H1 (cell line): ENCODE results near the gene FMR1. TPM values are rescaled to one million over a fixed set of nuclear protein-coding genes. Genes with fewer than 3 reads are reported as not detected.

Experiments
- CTCF ChIA-PET: fragments of 300-600 bp; sonication (Branson Sonifier 250); formaldehyde crosslinking; loops from one replicate; lab custom pipeline; 2021; ENCODE audit not compliant: partially characterized antibody; lab: Charles Lee
- POLR2A ChIA-PET: fragments of 300-600 bp; sonication (Branson Sonifier 250); formaldehyde crosslinking; loops from one replicate; lab custom pipeline; 2021; ENCODE audit warnings: inconsistent platforms; ENCODE audit not compliant: partially characterized antibody; lab: Charles Lee
- DNase-seq, 2 experiments: peaks; one replicate each; pipeline versions ENCODE4 v3.0.0 to v3.0.0-alpha.2; 2010 to 2022; ENCODE audit warnings: low spot score in 2 of 2, low read depth in 1 of 2, mixed read lengths in 1 of 2
- FAIRE-seq: peaks from 2 replicates; lab custom pipeline; 2011; peaks lifted over from hg19 to GRCh38; lab: Jason Lieb, UNC
- H2AFZ ChIP-seq: 2 replicates; pipeline ENCODE4 v1.8.1; 2012; ENCODE audit warnings: low read length, inconsistent platforms
- H2AK5ac ChIP-seq: 2 replicates; pipeline ENCODE4 v1.6.1; 2013; ENCODE audit warnings: low read depth, low read length
- H2BK120ac ChIP-seq: replicated peaks from 2 replicates; pipeline ENCODE3; 2013; ENCODE audit warnings: low read depth, low read length, inconsistent platforms
- H2BK12ac ChIP-seq: 2 replicates; pipeline ENCODE4 v1.6.1; 2013; ENCODE audit warnings: low read depth, low read length
- H2BK15ac ChIP-seq: 2 replicates; pipeline ENCODE4 v1.6.1; 2013; ENCODE audit warnings: low read length
- H2BK20ac ChIP-seq: 2 replicates; pipeline ENCODE4 v1.6.1; 2013; ENCODE audit warnings: low read length
- H2BK5ac ChIP-seq: 2 replicates; pipeline ENCODE4 v1.6.1; 2013; ENCODE audit warnings: low read depth, low read length
- H3K14ac ChIP-seq: 2 replicates; pipeline ENCODE4 v1.6.1; 2013; ENCODE audit warnings: inconsistent platforms; ENCODE audit not compliant: insufficient read length
- H3K18ac ChIP-seq: 2 replicates; pipeline ENCODE4 v1.6.1; 2013; ENCODE audit warnings: low read length; ENCODE audit errors: extremely low read depth
- H3K23ac ChIP-seq: 2 replicates; pipeline ENCODE4 v1.6.1; 2013; ENCODE audit warnings: inconsistent platforms; ENCODE audit not compliant: insufficient read length
- H3K23me2 ChIP-seq: 2 replicates; pipeline ENCODE4 v1.6.1; 2013; ENCODE audit warnings: low read depth, low read length
- H3K27ac ChIP-seq: 2 replicates; pipeline ENCODE4 v1.6.1; 2011; ENCODE audit warnings: low read depth, low read length, inconsistent platforms
- H3K27me3 ChIP-seq, 4 experiments: replicated peaks in 1 of 4; 1 replicate in 1 of 4; 2 replicates in 3 of 4; pipeline versions ENCODE4 v1.6.1 to v1.8.1; 2011 to 2013; ENCODE audit warnings: low read length in 3 of 4, mild to moderate bottlenecking in 3 of 4, inconsistent platforms in 2 of 4, mixed read lengths in 2 of 4, moderate library complexity in 1 of 4; ENCODE audit not compliant: control insufficient read depth in 3 of 4, insufficient read depth in 3 of 4; ENCODE audit errors: extremely low read depth in 1 of 4
- H3K36me3 ChIP-seq, 4 experiments: 2 replicates each; pipeline versions ENCODE4 v1.6.1 to v1.8.1; 2011 to 2013; ENCODE audit warnings: mild to moderate bottlenecking in 4 of 4, low read length in 3 of 4, moderate library complexity in 2 of 4, control low read depth in 1 of 4, inconsistent platforms in 1 of 4; ENCODE audit not compliant: insufficient read depth in 4 of 4, control insufficient read depth in 2 of 4
- H3K4ac ChIP-seq: replicated peaks from 2 replicates; pipeline ENCODE3; 2013; ENCODE audit warnings: low read length, low read depth, mixed read lengths, inconsistent platforms; ENCODE audit not compliant: insufficient read length
- H3K4me1 ChIP-seq, 4 experiments: replicated peaks in 1 of 4; 1 replicate in 1 of 4; 2 replicates in 3 of 4; pipeline versions ENCODE4 v1.6.1 to v1.8.1; 2011 to 2013; ENCODE audit warnings: low read length in 3 of 4, inconsistent platforms in 2 of 4, mixed read lengths in 1 of 4; ENCODE audit not compliant: insufficient read depth in 4 of 4, control insufficient read depth in 3 of 4
- H3K4me2 ChIP-seq, 2 experiments: 2 replicates each; pipeline versions ENCODE4 v1.6.1 to v1.8.1; 2011 to 2013; ENCODE audit warnings: low read depth in 2 of 2, low read length in 2 of 2, control low read depth in 1 of 2, inconsistent platforms in 1 of 2, mild to moderate bottlenecking in 1 of 2; ENCODE audit not compliant: insufficient read depth in 1 of 2
- H3K4me3 ChIP-seq, 4 experiments: fragments of 200-600, 300-600 bp in 1 of 4; sonication (generic), shearing (Covaris generic), sonication (Bioruptor Twin) in 1 of 4; 2 replicates each; pipeline versions ENCODE4 v1.5.1 to v1.8.1; 2011 to 2016; ENCODE audit warnings: low read length in 4 of 4, low read depth in 3 of 4, control low read depth in 2 of 4, inconsistent platforms in 2 of 4, mild to moderate bottlenecking in 2 of 4, mixed read lengths in 1 of 4, moderate library complexity in 1 of 4; ENCODE audit not compliant: insufficient read depth in 2 of 4; ENCODE audit errors: extremely low read depth in 1 of 4
- H3K56ac ChIP-seq: replicated peaks from 2 replicates; pipeline ENCODE3; 2013; ENCODE audit warnings: low read depth, mild to moderate bottlenecking, mixed read lengths, low read length, inconsistent platforms; ENCODE audit not compliant: insufficient read length
- H3K79me1 ChIP-seq: 2 replicates; pipeline ENCODE4 v1.6.1; 2013; ENCODE audit warnings: low read depth, low read length, control low read depth
- H3K79me2 ChIP-seq, 2 experiments: 2 replicates each; pipeline versions ENCODE4 v1.6.1 to v1.8.1; 2012 to 2013; ENCODE audit warnings: low read length in 2 of 2, mild to moderate bottlenecking in 2 of 2, inconsistent platforms in 1 of 2; ENCODE audit not compliant: insufficient read depth in 2 of 2, control insufficient read depth in 1 of 2
- H3K9ac ChIP-seq, 4 experiments: replicated peaks in 1 of 4; 1 replicate in 1 of 4; 2 replicates in 3 of 4; pipeline versions ENCODE4 v1.6.1 to v1.8.1; 2011 to 2013; ENCODE audit warnings: low read depth in 3 of 4, low read length in 3 of 4, control low read depth in 2 of 4, mild to moderate bottlenecking in 2 of 4, moderate library complexity in 2 of 4, inconsistent platforms in 1 of 4; ENCODE audit errors: extremely low read depth in 1 of 4
- H3K9me3 ChIP-seq, 2 experiments: 2 replicates each; pipeline versions ENCODE4 v1.6.1 to v1.8.1; 2012 to 2013; ENCODE audit warnings: mild to moderate bottlenecking in 2 of 2, moderate library complexity in 2 of 2, control low read depth in 1 of 2, inconsistent platforms in 1 of 2, low read depth in 1 of 2, low read length in 1 of 2, mixed read lengths in 1 of 2; ENCODE audit not compliant: insufficient read depth in 2 of 2
- H4K20me1 ChIP-seq, 2 experiments: replicated peaks in 1 of 2; 2 replicates each; pipeline versions ENCODE3 to v1.8.1; 2011 to 2013; ENCODE audit warnings: inconsistent platforms in 2 of 2, low read length in 2 of 2, mild to moderate bottlenecking in 1 of 2; ENCODE audit not compliant: insufficient read depth in 2 of 2, control insufficient read depth in 1 of 2
- H4K5ac ChIP-seq: 2 replicates; pipeline ENCODE4 v1.6.1; 2013; ENCODE audit warnings: low read length, low read depth, mixed read lengths, inconsistent platforms; ENCODE audit not compliant: insufficient read length
- H4K8ac ChIP-seq: 2 replicates; pipeline ENCODE4 v1.8.0; 2013; ENCODE audit warnings: mild to moderate bottlenecking, moderate library complexity, low read length, inconsistent platforms; ENCODE audit not compliant: insufficient read depth; ENCODE audit errors: extremely low read depth
- H4K91ac ChIP-seq: replicated peaks from 2 replicates; pipeline ENCODE3; 2013; ENCODE audit warnings: low read length, mixed read lengths, inconsistent platforms; ENCODE audit not compliant: insufficient read length
- BACH1 ChIP-seq: IDR thresholded peaks from 2 replicates; pipeline ENCODE4 v1.6.1; 2012; ENCODE audit warnings: low read length, improper control_type of control experiment
- CREB1 ChIP-seq: IDR thresholded peaks from 2 replicates; pipeline ENCODE4 v1.6.1; 2012; ENCODE audit warnings: inconsistent platforms
- EZH2 ChIP-seq: fragments of 200-600 bp; sonication (generic); IDR thresholded peaks from 2 replicates; pipeline ENCODE4 v1.7.1; 2012; ENCODE audit warnings: low read depth, mild to moderate bottlenecking, moderate library complexity, low read length, inconsistent platforms; ENCODE audit not compliant: severe bottlenecking
- KDM4A ChIP-seq: IDR thresholded peaks from one replicate; pipeline ENCODE4 v1.7.1; 2012; ENCODE audit warnings: low read depth, mild to moderate bottlenecking, moderate library complexity, low read length, inconsistent platforms; ENCODE audit not compliant: severe bottlenecking
- KDM5A ChIP-seq: fragments of 200-600 bp; IDR thresholded peaks from 2 replicates; pipeline ENCODE4 v1.7.1; 2012; ENCODE audit warnings: mild to moderate bottlenecking, low read length, inconsistent platforms, mixed read lengths
- POLR2AphosphoS5 ChIP-seq: IDR thresholded peaks from 2 replicates; pipeline ENCODE4 v1.6.1; 2011; ENCODE audit warnings: low read depth, low read length
- SAP30 ChIP-seq: fragments of 300-600 bp; sonication (generic); IDR thresholded peaks from 2 replicates; pipeline ENCODE4 v1.7.1; 2012; ENCODE audit warnings: low read length, moderate library complexity, mild to moderate bottlenecking, inconsistent platforms; ENCODE audit not compliant: insufficient read depth, insufficient replicate concordance
- SIN3A ChIP-seq, 2 experiments: IDR thresholded peaks in 1 of 2; conservative IDR thresholded peaks in 1 of 2; 2 replicates each; pipeline ENCODE4 v1.6.1; 2011 to 2012; ENCODE audit warnings: low read length in 2 of 2, improper control_type of control experiment in 1 of 2, low read depth in 1 of 2, mild to moderate bottlenecking in 1 of 2
- SIRT6 ChIP-seq: IDR thresholded peaks from one replicate; pipeline ENCODE4 v1.7.1; 2012; ENCODE audit warnings: low read length, inconsistent platforms
- SP4 ChIP-seq: IDR thresholded peaks from 2 replicates; pipeline ENCODE4 v1.6.1; 2012; ENCODE audit warnings: low read length, inconsistent platforms
- YY1 ChIP-seq: IDR thresholded peaks from 2 replicates; pipeline ENCODE4 v1.6.1; 2011; ENCODE audit warnings: low read depth, mild to moderate bottlenecking, low read length
- ZNF274 ChIP-seq: IDR thresholded peaks from 2 replicates; pipeline ENCODE4 v1.7.0; 2012; ENCODE audit warnings: low read length, borderline replicate concordance; ENCODE audit errors: extremely low read depth
- WGBS, 2 experiments: shearing (Covaris generic) in 1 of 2; methylation state at CpG; one replicate each; pipeline versions ENCODE4 v1.1.6 to v1.1.7; 2013 to 2015; ENCODE audit warnings: low lambda C conversion rate in 2 of 2, mixed read lengths in 2 of 2, inconsistent platforms in 1 of 2, low coverage in 1 of 2, missing lambda C conversion rate in 1 of 2; ENCODE audit not compliant: insufficient replicate concordance in 2 of 2, insufficient coverage in 1 of 2, insufficient read length in 1 of 2; ENCODE audit errors: extremely low coverage in 1 of 2, missing lambda C conversion rate in 1 of 2; 5-methylcytosine and 5-hydroxymethylcytosine counted together
- polyA plus RNA-seq, 7 experiments: library from polyadenylated mRNA; depleted of rRNA in 3 of 7; stranded (reverse) in 5 of 7; unstranded in 2 of 7; fragments of >200 nt in 5 of 7; fragments of 200-250 nt in 2 of 7; gene quantifications; 1 replicate in 5 of 7; 2 replicates in 1 of 7; 4 replicates in 1 of 7; pipeline versions ENCODE4 v1.2.1 to v1.2.3, GENCODE V29; 2011 to 2013; ENCODE audit warnings: missing spikeins in 2 of 7, mixed read lengths in 2 of 7
- total RNA-seq: library from RNA; stranded (reverse); fragmentation: NEBNext Ultra II Directional; extraction: Animal tissue kit (Norgen Biotek cat#: 25700); gene quantifications from 2 replicates; pipeline ENCODE4 v1.2.1, GENCODE V29; 2021
- TF ChIP-seq, protein P1 (sequence below): IDR thresholded peaks from 2 replicates; pipeline ENCODE4 v1.6.1; 2011; ENCODE audit warnings: low read length, improper control_type of control experiment

Gene FMR1
- total and polyA plus RNA-seq, 2 of the 8 experiments (the other 6 are each of a cell fraction or from before 2014, with no cell fraction given): 15.2 to 49.4 TPM

DNA sequence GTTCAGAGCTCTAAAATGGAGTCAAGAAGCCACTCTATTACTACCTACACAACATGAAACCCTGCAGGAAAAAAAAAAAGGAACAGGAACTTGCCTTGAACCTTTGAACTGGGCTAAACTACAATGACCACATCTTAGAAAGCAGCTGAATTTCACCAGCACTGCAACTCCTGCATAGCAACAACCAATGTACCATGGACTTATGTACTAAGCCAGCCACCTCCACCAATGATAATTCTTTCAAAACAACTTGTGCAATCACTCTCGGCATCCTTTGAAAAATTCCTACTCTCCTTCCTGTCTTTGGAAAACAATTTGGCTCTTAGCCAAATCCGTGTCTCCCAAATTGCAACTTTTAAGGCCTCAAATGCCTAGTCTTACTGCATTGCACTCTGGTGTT, 26.8 kb upstream of the FMR1 start:
- H3K79me1 ChIP-seq: no peaks in the 10 kb centered on the region
- no peak overlapping the region for H2BK15ac ChIP-seq
- H3K23ac ChIP-seq: no peak overlapping the region
- H3K79me2 ChIP-seq: no peaks in the 10 kb centered on the region
- DNase-seq (no peak), FAIRE-seq (no peak)
- no peaks in the 10 kb centered on the region for H3K23me2 ChIP-seq
- no peak overlapping the region for H2BK12ac ChIP-seq
- no peak overlapping the region for H4K8ac ChIP-seq
- CTCF ChIA-PET: no interaction called here
- H2BK5ac ChIP-seq: no peak overlapping the region
- H3K27ac ChIP-seq: no peak overlapping the region
- no peaks in the 10 kb centered on the region for H3K27me3 ChIP-seq
- H2AFZ ChIP-seq: no peak overlapping the region
- no peak overlapping the region for H3K4ac ChIP-seq
- H4K5ac ChIP-seq: no peak overlapping the region
- H3K56ac ChIP-seq: no peak overlapping the region
- no peaks in the 10 kb centered on the region for H4K20me1 ChIP-seq
- H3K4me2 ChIP-seq: no peak overlapping the region
- no peak overlapping the region for H3K9ac ChIP-seq
- H3K18ac ChIP-seq: no peak overlapping the region
- H3K14ac ChIP-seq: no peak overlapping the region
- no peaks in the 10 kb centered on the region for H3K4me1 ChIP-seq
- no peaks in the 10 kb centered on the region for H3K9me3 ChIP-seq
- no peak overlapping the region for H2AK5ac ChIP-seq
- no peak overlapping the region for H3K4me3 ChIP-seq
- POLR2A ChIA-PET: no interaction called here
- H4K91ac ChIP-seq: no peak overlapping the region
- no peaks in the 10 kb centered on the region for H3K36me3 ChIP-seq
- WGBS, 2 experiments: 81% methylated on average over 2 of the region's 2 CpGs; no CpG with 5 or more reads in 1 of the 2 experiments
- H2BK20ac ChIP-seq: no peak overlapping the region
- H2BK120ac ChIP-seq: no peak overlapping the region
- TF ChIP-seq CREB1 (no peak), ZNF274 (no peak), EZH2 (no peak), POLR2AphosphoS5 (no peak), SIN3A (conservative IDR thresholded peaks at IDR 0.05 in 1 of 2, IDR thresholded peaks at IDR 0.05 in 1 of 2; ENCODE audit: low read depth in 1 of 2, low read length in 2 of 2) (no peak), SP4 (no peak), KDM5A (no peak), BACH1 (no peak), SIRT6 (no peak), KDM4A (no peak), SAP30 (no peak), YY1 (no peak)
- TF ChIP-seq, protein P1, sequence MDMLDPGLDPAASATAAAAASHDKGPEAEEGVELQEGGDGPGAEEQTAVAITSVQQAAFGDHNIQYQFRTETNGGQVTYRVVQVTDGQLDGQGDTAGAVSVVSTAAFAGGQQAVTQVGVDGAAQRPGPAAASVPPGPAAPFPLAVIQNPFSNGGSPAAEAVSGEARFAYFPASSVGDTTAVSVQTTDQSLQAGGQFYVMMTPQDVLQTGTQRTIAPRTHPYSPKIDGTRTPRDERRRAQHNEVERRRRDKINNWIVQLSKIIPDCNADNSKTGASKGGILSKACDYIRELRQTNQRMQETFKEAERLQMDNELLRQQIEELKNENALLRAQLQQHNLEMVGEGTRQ: no peak
